ENCODE data around the gene CEP112.

Gene CEP112

DNA sequence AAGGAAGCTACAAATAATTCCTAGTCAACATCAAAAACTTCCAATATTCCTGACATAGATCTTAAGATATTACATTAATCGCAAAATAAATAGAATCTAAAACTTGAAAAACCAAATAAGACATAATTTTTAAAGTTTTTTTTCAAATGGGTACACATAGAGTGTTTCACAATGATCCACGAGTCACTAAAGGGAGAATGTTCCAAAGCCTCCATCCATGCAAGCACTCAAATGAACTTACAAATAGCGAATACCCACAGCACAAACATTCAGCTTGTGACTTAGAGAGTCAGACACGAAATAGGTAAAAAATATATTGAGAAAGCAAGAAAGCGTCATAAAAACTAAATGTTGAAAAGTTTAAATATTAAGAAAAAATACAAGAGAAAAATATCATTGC, 65.7 kb downstream of the CEP112 start:
- H3K4ac ChIP-seq (ENCODE audit: low read depth, low read length) = no peak overlapping the region
- H3K4me2 ChIP-seq (ENCODE audit: low read length) = no peak overlapping the region
- no peak for DNase-seq
- no peak overlapping the region for H4K91ac ChIP-seq (ENCODE audit: low read depth, low read length)
- H2AFZ ChIP-seq (ENCODE audit: insufficient read depth, low read length, poor library complexity) = no peak overlapping the region
- H3K9me3 ChIP-seq (ENCODE audit: insufficient read depth, low read depth, low read length) = no peaks in the 10 kb centered on the region
- no peak overlapping the region for H3K18ac ChIP-seq (ENCODE audit: low read length)
- no peak overlapping the region for H4K12ac ChIP-seq (ENCODE audit: low read depth, low read length)
- WGBS (ENCODE audit: extremely low coverage, insufficient coverage, insufficient read length) = no CpG with 5 or more reads among the region's 5 CpGs
- H3K23ac ChIP-seq (ENCODE audit: low read length) = no peak overlapping the region
- H3K4me3 ChIP-seq (ENCODE audit: low read depth, low read length) = no peak overlapping the region
- no peaks in the 10 kb centered on the region for H3K27me3 ChIP-seq (ENCODE audit: insufficient read depth, low read length)
- no peak overlapping the region for H2BK120ac ChIP-seq (ENCODE audit: insufficient read depth, low read length, poor library complexity)
- no peaks in the 10 kb centered on the region for H3K79me1 ChIP-seq (ENCODE audit: low read length)
- H3K27ac ChIP-seq (ENCODE audit: low read depth, low read length) = no peak overlapping the region
- H2BK12ac ChIP-seq (ENCODE audit: low read length) = no peak overlapping the region
- H3K36me3 ChIP-seq (ENCODE audit: control insufficient read depth in 1 of 2, insufficient read depth in 2 of 2, low read length in 2 of 2) = no peaks in the 10 kb centered on the region
- H3K79me2 ChIP-seq (ENCODE audit: control insufficient read depth, insufficient read depth, low read length, poor library complexity) = no peaks in the 10 kb centered on the region
- H3K9ac ChIP-seq (ENCODE audit: low read length) = no peak overlapping the region
- no peak overlapping the region for H4K8ac ChIP-seq (ENCODE audit: low read depth, low read length)
- H3K4me1 ChIP-seq (ENCODE audit: control insufficient read depth in 1 of 2, insufficient read depth in 2 of 2, low read length in 2 of 2) = no peaks in the 10 kb centered on the region
- H3K14ac ChIP-seq (ENCODE audit: low read length) = no peak overlapping the region
- no peak overlapping the region for H2AK5ac ChIP-seq (ENCODE audit: low read length)
- H2BK5ac ChIP-seq (ENCODE audit: low read depth, low read length, poor library complexity) = no peak overlapping the region

DNA sequence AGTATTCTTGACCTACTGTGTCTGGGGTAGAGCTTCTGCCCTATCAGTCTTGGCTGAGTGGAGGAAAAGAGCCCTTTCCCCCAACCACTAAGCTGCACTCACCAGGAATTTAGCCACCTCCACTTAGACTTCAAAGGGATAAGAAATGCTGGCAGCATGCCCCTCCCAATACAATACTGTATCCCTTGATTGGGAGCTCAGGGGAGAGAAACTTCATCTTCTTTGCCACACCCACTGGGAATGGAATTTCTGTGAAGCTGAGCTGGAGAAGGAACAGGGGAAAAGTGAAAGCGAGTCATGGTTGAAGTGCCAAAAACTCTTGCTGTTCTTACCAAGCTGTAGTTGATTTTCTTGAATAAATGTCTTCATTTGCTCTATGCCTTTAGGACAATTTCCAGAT, 68.8 kb downstream of the CEP112 start:
- Histone ChIP-seq H3K4me1 (ENCODE audit: control insufficient read depth in 1 of 2, insufficient read depth in 2 of 2, low read length in 2 of 2) (no peaks in the 10 kb centered on the region), H3K27me3 (ENCODE audit: insufficient read depth, low read length) (no peaks in the 10 kb centered on the region), H3K79me2 (ENCODE audit: control insufficient read depth, insufficient read depth, low read length, poor library complexity) (no peaks in the 10 kb centered on the region), H2BK120ac (ENCODE audit: insufficient read depth, low read length, poor library complexity) (no peak overlapping the region), H3K18ac (ENCODE audit: low read length) (no peak overlapping the region), H2BK5ac (ENCODE audit: low read depth, low read length, poor library complexity) (no peak overlapping the region), H4K8ac (ENCODE audit: low read depth, low read length) (no peak overlapping the region), H3K27ac (ENCODE audit: low read depth, low read length) (no peak overlapping the region), H3K14ac (ENCODE audit: low read length) (no peak overlapping the region), H2AFZ (ENCODE audit: insufficient read depth, low read length, poor library complexity) (no peak overlapping the region), H2BK12ac (ENCODE audit: low read length) (no peak overlapping the region), H3K79me1 (ENCODE audit: low read length) (no peaks in the 10 kb centered on the region), H3K4me2 (ENCODE audit: low read length) (no peak overlapping the region), H3K9me3 (ENCODE audit: insufficient read depth, low read depth, low read length) (no peaks in the 10 kb centered on the region), H3K4me3 (ENCODE audit: low read depth, low read length) (no peak overlapping the region), H3K23ac (ENCODE audit: low read length) (no peak overlapping the region), H3K9ac (ENCODE audit: low read length) (no peak overlapping the region), H4K91ac (ENCODE audit: low read depth, low read length) (no peak overlapping the region), H3K36me3 (ENCODE audit: control insufficient read depth in 1 of 2, insufficient read depth in 2 of 2, low read length in 2 of 2) (no peaks in the 10 kb centered on the region), H3K4ac (ENCODE audit: low read depth, low read length) (no peak overlapping the region), H4K12ac (ENCODE audit: low read depth, low read length) (no peak overlapping the region), H2AK5ac (ENCODE audit: low read length) (no peak overlapping the region)
- WGBS (ENCODE audit: extremely low coverage, insufficient coverage, insufficient read length) = no CpG with 5 or more reads among the region's 1 CpG
- DNase-seq = no peak

DNA sequence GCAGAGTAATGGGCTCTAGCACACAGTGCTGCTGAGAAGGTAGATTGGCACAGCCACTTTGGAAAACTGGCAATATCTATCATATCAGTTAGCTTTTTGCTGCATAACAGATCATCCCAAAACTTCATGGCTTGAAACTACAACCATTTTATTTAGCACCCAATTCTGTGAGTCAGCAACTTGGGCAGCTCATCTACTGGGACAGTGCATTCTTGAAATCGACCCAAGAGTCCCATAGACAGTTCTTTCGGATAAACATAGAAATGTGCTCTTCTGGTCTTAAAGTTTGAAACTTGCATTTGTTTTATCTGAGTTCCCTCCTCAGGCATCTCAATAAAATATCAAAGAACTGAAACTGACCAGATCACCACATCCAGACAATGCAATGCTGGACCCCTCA, 76.7 kb downstream of the CEP112 start:
- Histone ChIP-seq H2AFZ (ENCODE audit: insufficient read depth, low read length, poor library complexity) (no peak overlapping the region), H3K9me3 (ENCODE audit: insufficient read depth, low read depth, low read length) (peaks cover 2% of the 10 kb centered on the region), H3K36me3 (ENCODE audit: control insufficient read depth in 1 of 2, insufficient read depth in 2 of 2, low read length in 2 of 2) (no peaks in the 10 kb centered on the region), H3K4ac (ENCODE audit: low read depth, low read length) (no peak overlapping the region), H3K4me3 (ENCODE audit: low read depth, low read length) (no peak overlapping the region), H2AK5ac (ENCODE audit: low read length) (no peak overlapping the region), H3K79me1 (ENCODE audit: low read length) (no peaks in the 10 kb centered on the region), H4K91ac (ENCODE audit: low read depth, low read length) (no peak overlapping the region), H2BK120ac (ENCODE audit: insufficient read depth, low read length, poor library complexity) (no peak overlapping the region), H3K27me3 (ENCODE audit: insufficient read depth, low read length) (no peaks in the 10 kb centered on the region), H3K23ac (ENCODE audit: low read length) (no peak overlapping the region), H3K18ac (ENCODE audit: low read length) (no peak overlapping the region), H2BK12ac (ENCODE audit: low read length) (no peak overlapping the region), H2BK5ac (ENCODE audit: low read depth, low read length, poor library complexity) (no peak overlapping the region), H3K9ac (ENCODE audit: low read length) (no peak overlapping the region), H3K79me2 (ENCODE audit: control insufficient read depth, insufficient read depth, low read length, poor library complexity) (no peaks in the 10 kb centered on the region), H3K4me2 (ENCODE audit: low read length) (no peak overlapping the region), H3K4me1 (ENCODE audit: control insufficient read depth in 1 of 2, insufficient read depth in 2 of 2, low read length in 2 of 2) (no peaks in the 10 kb centered on the region), H4K12ac (ENCODE audit: low read depth, low read length) (no peak overlapping the region), H3K27ac (ENCODE audit: low read depth, low read length) (no peak overlapping the region), H3K14ac (ENCODE audit: low read length) (no peak overlapping the region), H4K8ac (ENCODE audit: low read depth, low read length) (no peak overlapping the region)
- WGBS (ENCODE audit: extremely low coverage, insufficient coverage, insufficient read length) = no CpG with 5 or more reads among the region's 2 CpGs
- no peak for DNase-seq

DNA sequence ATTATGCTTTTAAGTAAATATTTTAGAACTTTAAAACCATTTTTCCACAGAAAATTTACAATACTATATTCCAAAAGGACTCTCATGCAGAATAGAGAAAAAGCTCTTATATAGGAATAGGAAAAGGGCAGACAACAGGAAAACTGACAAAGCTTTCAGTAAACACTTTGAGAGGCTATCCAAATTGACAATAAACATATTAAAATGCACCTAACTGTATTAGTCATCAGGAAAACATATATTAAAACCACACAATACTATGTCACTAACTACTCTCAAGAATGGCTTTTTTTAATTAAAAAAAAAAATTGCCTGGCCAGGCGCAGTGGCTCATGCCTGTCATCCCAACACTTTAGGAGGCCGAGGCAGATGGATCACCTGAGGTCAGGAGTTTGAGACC, 77.3 kb downstream of the CEP112 start:
- no CpG with 5 or more reads among the region's 2 CpGs for WGBS (ENCODE audit: extremely low coverage, insufficient coverage, insufficient read length)
- H3K4me1 ChIP-seq (ENCODE audit: control insufficient read depth in 1 of 2, insufficient read depth in 2 of 2, low read length in 2 of 2) = no peaks in the 10 kb centered on the region

More for the DNA sequence above, 77.3 kb downstream of the CEP112 start:
- H3K4me2 ChIP-seq (ENCODE audit: low read length) = no peak overlapping the region
- H3K14ac ChIP-seq (ENCODE audit: low read length) = no peak overlapping the region
- H3K9ac ChIP-seq (ENCODE audit: low read length) = no peak overlapping the region
- no peak overlapping the region for H2AFZ ChIP-seq (ENCODE audit: insufficient read depth, low read length, poor library complexity)
- no peaks in the 10 kb centered on the region for H3K79me1 ChIP-seq (ENCODE audit: low read length)
- no peak overlapping the region for H2AK5ac ChIP-seq (ENCODE audit: low read length)
- H4K8ac ChIP-seq (ENCODE audit: low read depth, low read length) = no peak overlapping the region
- no peak overlapping the region for H2BK5ac ChIP-seq (ENCODE audit: low read depth, low read length, poor library complexity)
- no peak overlapping the region for H3K4ac ChIP-seq (ENCODE audit: low read depth, low read length)
- no peaks in the 10 kb centered on the region for H3K79me2 ChIP-seq (ENCODE audit: control insufficient read depth, insufficient read depth, low read length, poor library complexity)
- H3K9me3 ChIP-seq (ENCODE audit: insufficient read depth, low read depth, low read length) = peaks cover 2% of the 10 kb centered on the region
- H2BK120ac ChIP-seq (ENCODE audit: insufficient read depth, low read length, poor library complexity) = no peak overlapping the region
- no peak overlapping the region for H3K27ac ChIP-seq (ENCODE audit: low read depth, low read length)
- no peak overlapping the region for H3K23ac ChIP-seq (ENCODE audit: low read length)
- H3K18ac ChIP-seq (ENCODE audit: low read length) = no peak overlapping the region
- H4K12ac ChIP-seq (ENCODE audit: low read depth, low read length) = no peak overlapping the region
- no peaks in the 10 kb centered on the region for H3K36me3 ChIP-seq (ENCODE audit: control insufficient read depth in 1 of 2, insufficient read depth in 2 of 2, low read length in 2 of 2)
- H3K4me3 ChIP-seq (ENCODE audit: low read depth, low read length) = no peak overlapping the region
- no peak overlapping the region for H2BK12ac ChIP-seq (ENCODE audit: low read length)
- no peaks in the 10 kb centered on the region for H3K27me3 ChIP-seq (ENCODE audit: insufficient read depth, low read length)
- no peak for DNase-seq
- no peak overlapping the region for H4K91ac ChIP-seq (ENCODE audit: low read depth, low read length)
